HG03520 (cell line): Measurements from ENCODE around the gene ACOX3.

Experiments used
- ATAC-seq: cut with Tn5 transposase; IDR thresholded peaks from one replicate; pipeline ENCODE4 v1.9.1; 2021; ENCODE audit warnings: mild to moderate bottlenecking, moderate library complexity; ENCODE audit not compliant: unreplicated experiment

ACOX3 gene

GRCh38 chr4:8377103-8378075, 63.1 kb downstream of the ACOX3 start:
- ATAC-seq, result no peak

DNA sequence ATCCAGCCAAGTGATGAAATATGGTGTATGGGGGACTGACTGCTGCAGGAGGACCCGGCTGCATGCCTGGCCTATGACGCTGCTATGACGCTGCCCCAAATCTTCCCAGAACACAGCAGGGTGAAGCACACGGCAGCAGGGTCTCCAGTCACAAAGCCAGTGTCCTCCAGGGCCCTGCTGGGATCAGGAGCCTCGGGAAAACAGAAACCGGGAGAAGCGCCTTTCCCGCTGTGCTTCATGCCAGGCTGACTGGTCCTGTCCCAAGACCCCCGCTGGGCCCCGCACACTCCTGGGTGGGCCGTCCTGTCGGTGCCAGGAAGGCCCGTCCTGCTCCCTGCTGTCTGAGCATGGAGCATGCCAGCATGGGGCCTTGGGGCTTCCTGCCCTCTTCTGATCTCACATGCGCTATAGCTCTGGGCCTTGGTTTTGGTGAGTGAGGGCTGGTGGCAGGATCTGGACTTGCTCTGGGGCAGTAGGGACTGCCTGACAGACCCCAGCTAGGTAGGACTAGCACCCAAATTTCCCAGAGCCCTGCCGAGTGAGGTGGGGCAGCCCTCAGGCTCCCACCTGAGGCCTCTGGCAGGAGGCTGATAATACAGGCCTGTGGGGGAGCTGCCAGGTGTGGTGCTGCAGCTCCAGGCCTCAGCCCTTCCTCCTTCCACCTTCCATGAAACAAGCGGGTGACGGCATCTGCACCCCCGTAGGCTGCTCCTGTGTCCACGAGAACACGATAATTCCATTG, 64.0 kb downstream of the ACOX3 start:
- no peak for ATAC-seq

DNA sequence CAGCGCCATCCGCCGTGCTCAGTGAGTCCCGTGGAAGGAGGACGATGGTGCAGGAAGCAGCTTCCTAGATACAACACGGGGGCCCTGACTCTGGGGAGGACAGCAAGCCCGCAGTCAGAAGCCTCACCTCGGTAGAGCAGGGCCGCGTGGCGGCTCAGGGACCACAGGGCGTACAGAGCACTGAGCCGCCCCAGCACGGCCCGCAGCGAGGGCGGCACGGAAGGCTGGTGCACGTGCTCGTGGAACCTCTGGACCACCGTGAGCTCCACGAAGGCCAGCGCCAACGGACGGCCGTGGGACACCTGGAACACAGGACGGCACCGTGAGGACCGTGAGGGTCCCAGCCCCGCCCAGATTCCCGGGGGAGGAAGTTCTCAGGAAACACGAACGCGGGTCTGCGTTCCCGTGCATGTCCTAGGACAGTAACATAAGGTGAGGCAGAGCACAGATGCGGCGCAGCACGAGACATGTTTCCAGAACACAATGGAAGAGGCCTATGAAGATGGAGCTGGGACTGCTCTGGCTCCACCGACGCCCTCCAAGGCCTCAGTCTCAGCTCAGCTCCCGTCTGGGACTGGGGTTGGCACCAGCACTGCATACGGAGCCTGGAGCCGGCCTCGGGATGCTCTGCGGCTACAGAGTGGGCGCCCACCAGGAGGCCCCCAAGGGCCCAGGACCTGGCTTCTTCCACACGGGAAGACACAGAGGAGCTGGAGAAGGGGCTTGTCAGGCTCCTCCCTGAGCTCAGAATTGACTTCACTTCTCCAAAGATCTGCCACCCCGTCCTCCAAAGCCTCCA, 65.5 kb downstream of the ACOX3 start:
- no peak for ATAC-seq

- ATAC-seq, result no peak
Observed at GRCh38 chr4:8373973-8374545, 66.5 kb downstream of the ACOX3 start.

GRCh38 chr4:8373270-8373972, 67.1 kb downstream of the ACOX3 start:
- no peak for ATAC-seq

- ATAC-seq, result no peak
Observed at GRCh38 chr4:8372506-8372905, 68.0 kb downstream of the ACOX3 start.

DNA sequence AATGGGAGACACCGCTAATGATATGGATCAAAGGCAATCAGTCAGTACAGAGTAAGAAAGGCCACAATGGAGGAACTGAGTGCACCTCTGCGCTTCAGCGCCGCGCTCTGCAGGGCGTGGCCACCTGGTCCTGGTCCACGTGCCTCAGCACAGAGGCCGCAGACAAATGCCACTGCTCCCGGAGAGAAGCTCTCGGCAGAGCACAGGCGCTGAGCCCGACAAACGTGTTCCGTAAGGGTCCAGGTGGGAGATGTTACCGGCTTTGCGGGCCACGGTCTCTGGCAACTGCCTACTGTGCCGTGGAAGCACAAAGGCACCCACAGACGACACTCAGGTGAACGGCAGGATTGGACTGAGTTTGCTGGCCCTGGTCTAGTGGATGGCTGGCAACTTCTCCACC, 68.9 kb downstream of the ACOX3 start:
- no peak for ATAC-seq

GRCh38 chr4:8370835-8371595, 69.5 kb downstream of the ACOX3 start:
- no peak for ATAC-seq

DNA sequence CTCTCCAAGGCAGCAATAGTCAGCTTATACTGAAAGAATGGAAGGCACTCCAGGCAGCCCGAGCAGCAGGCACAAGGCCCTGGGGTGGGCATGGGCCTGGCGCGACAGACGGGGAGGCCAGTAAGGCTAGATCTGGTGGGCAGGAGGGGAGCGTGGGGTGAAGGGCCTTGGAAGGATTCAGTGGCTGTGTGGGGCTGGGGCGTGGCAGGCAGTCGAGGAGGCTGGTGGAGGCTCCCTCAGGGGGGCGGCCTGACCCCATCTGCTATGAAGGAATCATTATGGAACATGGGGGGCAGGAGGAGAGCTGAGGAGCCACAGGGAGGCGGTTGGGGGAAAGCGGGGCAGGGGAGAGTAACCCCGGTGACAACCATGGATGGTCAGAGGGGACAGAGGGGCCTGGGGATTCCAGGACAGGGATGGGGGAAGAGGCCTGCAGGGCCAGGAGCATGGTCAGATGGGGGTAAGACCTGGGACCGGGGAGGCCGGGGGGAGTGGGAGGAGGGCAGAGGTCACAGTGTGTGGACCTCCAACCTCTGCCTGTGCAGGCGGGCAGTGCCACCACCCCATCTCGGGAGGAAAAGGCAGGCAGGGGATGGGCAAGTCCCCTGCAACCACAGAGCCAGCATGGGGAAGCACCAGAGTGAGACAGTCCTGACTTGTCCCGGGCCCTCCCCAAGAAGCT, 70.3 kb downstream of the ACOX3 start:
- ATAC-seq, result no peak

DNA sequence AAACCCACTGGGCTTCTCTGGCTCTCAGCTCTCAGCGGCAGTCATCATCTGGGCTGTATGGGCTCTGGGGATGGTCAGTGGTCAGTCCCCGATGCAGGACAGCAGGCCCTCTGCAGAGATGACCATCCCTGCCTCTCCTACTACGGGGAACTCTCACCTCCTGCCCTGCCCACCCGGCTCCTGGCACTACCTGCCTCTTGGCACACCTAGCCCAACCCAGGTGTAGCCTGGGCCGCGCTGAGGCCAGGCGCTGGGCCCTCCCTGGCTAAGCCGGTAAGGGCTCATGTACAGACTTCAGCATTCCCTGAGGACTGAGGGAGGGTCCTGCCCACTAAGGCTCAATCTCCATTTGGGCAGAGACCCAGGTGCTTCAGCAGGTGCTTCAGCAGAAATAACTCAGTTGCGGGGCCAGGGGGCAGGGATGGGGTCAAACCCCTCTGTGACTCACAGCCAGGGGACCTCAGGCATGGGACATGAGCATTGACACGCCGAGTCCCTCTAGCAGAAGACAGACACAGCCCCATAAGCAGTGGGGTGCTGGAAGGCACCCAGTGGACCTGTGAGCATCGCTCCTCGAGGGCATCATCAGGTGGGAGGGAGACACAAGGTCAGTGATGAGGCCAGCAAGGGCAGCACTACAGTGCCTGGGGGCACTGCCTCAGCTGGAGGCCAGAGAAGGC, 71.0 kb downstream of the ACOX3 start:
- ATAC-seq, result no peak

DNA sequence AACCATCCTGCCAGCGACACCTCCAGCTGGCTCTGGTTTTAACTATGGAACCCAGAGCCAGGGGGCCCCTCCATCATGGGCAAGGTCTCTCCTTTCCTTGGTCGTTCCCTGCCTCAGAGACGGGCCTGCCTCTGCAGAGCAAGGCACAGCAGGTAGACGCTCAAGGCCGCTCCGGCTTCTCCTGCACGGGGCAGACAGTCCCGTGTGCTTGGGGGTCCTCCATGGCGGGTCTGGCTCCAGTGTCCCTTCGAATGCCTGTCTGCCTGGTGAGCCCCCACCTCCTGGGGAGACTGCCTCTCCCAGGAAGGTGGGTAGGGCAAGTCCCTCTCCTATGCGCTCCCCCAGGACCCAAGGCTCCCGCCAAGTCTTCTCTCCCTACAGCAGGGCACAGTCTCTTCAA, 71.5 kb downstream of the ACOX3 start:
- ATAC-seq, result no peak

- no peak for ATAC-seq
Observed at GRCh38 chr4:8368061-8368481, 72.5 kb downstream of the ACOX3 start.

DNA sequence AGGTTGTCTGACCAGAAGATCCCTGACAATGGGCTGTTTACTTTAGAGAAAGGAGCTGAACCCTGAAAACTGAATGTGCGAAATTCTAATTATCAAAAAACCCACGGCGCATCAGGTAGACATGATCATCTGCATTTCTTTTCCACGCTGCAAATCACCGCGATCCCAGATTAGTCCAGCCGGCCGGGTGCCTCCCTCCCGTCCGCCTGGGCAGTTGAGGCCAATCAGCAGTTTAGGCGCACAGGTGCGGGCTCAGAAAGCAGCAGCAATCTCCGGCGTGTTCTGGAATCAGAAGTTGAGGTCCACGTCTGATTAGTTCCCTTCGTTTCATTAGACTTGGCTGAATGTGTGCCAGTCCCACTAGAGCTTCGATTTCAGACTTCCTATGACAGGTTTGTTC, 73.9 kb downstream of the ACOX3 start:
- no peak for ATAC-seq

- no peak for ATAC-seq
Observed at GRCh38 chr4:8365951-8366350, 74.6 kb downstream of the ACOX3 start.

GRCh38 chr4:8365353-8365752, 75.2 kb downstream of the ACOX3 start:
- ATAC-seq, result no peak

GRCh38 chr4:8364848-8365350, 75.6 kb downstream of the ACOX3 start:
- no peak for ATAC-seq

- no peak for ATAC-seq
Observed at GRCh38 chr4:8364141-8364540, 76.4 kb downstream of the ACOX3 start.

DNA sequence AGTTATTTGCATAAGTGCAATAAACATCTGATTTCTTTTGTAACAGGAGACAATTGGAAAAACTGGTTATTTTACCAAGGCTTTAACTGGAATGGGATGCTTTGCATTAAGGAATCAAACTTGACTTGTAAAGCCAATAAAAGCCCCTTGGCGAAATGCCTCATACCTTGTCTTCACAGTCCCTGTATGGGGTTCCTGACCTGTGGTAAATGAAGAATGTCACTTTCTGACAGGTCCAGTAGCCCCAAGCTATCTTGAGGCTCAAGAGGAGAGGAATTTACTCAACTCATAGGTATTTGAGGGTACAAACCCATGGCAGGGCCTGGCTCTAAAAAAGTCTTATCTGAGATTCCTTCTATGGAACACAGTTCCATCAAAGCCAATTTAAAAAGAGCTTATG, 78.0 kb downstream of the ACOX3 start:
- ATAC-seq, result no peak
